ENCODE data around the gene SS18L1.

SS18L1 gene

GRCh38 chr20:62198496-62198895 lies 54.9 kb downstream of the SS18L1 start:
- no peak for DNase-seq

GRCh38 chr20:62198931-62199330 lies 55.4 kb downstream of the SS18L1 start:
- DNase-seq, result no peak

GRCh38 chr20:62200491-62201172 lies 57.1 kb downstream of the SS18L1 start:
- no peak for DNase-seq

DNA sequence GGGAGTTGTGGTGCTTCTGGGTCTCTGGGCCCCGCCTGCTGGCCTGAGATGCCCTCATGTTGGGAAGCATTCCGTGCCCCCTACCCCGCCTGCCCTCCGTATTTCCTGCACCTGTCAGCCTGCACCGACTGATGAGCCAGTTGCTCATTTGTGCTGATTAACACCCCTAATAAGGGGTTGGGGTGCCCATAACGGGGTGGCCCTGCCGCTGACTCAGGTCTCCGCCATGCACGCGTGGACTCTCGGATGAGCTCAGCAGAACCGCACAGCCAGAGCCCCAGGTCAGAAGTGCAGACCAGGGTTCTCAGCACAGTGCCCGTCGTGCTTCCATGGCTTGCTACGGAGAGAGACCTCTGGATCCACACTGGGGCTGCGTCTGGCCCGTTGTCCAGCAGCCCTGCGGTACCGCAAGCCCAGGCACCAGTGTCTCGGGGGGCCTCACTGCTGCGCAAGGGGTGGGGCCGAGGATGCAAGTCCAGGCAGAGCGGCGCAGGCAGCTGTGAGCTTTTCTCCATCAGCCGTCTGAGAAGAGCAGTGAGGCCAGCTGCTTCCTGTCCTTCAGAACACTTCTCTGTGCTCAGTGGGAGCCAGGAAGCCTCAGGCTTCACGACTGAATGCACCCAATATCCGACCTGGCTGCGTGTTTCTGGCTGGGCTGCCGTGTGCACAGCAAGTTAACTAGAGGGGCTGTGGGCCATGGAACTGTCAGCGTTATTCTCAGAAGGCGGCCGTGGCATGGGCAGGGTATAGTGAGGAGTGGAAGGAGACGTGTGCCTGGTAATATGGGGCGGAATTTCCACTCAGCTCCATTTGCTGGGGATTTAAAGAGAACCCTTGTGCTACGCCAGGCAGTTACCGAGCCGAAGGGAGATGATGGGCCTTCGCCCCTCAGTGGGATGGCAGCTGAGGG lies 57.9 kb downstream of the SS18L1 start:
- no peak for DNase-seq

- no peak for DNase-seq
Measured at GRCh38 chr20:62202083-62202395, 58.5 kb downstream of the SS18L1 start.

DNA sequence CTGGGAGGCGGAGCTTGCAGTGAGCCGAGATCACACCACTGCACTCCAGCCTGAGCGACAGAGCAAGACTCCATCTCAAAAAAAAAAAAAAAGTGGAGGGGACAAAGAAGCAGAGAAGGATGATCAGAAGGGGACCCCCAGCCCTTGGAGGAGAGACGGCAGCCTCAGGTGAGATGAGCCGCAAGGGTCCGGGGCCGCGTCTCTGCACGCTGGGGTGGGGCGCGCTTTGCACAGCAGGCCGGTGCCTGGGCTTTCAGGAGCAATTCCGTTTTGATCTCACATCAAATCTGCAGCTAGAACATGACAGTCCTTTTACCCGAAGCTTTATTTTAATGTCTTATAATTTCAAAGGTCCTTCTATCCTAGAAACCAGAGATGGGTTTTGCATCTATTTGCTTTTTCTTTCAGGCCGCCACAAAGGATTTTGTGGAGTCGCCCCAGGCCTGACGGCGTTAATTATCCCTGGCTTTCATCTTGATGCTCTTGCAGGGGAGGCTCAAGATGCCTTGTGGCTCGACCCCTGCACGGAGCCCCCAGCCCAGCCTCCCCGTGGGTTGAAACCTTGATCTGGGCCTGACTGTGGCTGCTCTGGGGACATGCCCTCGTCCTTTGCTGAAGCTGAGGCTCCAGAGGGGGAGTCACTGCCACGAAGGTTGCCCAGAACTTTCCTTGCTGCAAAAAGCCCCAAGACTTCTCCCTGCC lies 59.3 kb downstream of the SS18L1 start:
- DNase-seq, result no peak

DNA sequence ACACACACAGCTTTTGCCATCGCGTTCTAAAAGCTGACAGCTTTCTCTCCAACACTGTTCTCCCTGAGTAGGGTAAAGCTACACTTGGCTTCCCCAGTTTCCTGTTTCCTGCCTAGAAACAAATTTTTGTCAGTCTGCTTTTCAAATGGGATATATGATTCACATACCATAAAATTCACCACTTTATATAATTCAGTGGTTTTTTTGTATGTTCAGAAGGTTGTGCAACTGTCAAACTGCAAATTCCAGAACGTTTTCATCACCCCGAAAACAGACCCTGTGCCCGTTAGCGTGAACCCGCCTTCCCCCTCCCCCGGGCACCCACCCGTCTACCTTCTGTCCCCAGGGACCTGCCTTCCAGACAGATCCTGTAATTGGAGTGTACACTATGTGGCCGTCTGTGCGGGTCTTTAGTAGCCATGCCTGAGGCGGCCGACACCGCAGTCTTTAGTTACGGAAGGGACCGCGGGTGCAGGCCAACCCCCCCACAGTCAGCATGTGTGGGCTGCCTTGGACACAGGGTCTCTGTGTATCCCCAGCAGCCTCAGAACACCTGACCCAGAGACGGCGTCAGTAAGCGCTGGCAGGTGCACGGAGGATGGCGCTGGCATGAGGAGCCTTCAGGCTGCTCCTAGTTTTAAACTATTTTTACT lies 59.9 kb downstream of the SS18L1 start:
- no peak for DNase-seq

DNA sequence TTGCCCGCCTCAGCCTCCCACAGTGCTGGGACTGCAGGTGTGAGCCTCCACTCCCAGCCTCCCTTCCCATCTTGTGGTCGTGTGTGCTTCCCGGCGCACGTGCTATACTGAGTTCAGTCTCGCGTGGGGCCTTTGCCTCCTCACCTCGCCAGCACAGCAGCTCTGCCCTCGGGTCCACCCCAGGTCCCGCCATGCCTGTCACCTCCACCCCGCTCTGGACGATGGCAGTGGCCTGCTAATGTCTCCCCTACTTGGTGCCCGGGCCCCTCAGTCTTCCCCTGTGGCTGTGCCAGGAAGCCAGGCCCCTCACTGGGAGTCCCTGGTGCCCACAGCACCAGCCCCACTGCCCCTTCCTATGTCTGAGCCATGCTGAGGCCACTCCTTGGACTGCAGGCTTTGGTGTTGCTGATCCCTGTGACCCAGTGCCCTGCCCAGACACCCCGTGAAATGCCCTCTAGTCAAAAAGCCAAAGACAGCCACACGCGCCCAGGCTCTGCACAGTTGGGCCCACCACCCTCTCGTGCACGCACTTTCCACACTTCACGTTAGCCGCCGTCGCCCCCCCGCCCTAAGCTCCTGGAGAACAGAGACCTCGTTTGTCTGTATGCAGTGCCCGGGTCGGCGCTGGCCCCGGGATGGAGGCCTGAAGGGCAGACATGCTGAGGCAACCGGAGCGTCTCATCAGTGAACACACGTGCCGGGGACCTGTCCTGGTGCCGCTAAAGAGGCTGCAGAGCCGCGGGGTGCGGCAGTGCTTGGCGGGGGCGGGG lies 62.2 kb downstream of the SS18L1 start:
- no peak for DNase-seq

- no peak for DNase-seq
Measured at GRCh38 chr20:62206388-62206775, 62.8 kb downstream of the SS18L1 start.

DNA sequence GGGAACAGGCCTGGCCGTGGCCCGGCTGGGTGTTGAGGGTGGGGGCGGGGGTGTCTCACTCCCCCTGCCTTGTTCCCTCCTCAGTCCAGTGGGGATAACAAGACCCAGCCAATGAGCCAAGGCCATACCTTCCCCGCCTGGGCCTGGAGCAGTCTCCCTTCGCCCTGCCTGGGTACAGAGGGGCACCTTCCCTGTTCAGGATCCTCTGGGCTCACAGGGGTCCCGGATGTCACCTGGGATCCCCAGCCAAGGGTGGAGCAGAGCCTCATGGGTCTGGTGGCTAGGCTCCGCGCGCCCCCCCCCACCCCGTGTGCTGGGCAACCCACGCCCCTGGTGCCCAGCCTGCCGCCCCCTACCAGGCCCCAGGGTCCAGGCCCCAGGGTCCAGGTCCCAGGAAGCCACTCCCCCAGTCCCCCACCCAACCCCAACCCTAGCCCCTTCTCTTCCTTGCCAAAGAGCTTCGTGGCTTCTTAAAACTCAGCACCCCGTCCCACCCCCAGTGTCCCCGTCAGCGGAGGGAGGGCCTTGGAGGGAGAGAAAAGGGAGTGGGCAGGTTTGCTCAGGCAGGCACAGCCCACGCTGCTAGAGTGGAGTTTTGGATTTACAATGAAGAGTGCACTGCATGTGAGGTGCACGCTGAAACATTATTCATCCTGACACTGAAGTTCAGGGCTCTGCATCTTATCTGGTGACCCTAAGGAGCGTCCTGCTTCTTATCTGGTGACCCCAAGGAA lies 64.7 kb downstream of the SS18L1 start:
- no peak for DNase-seq

DNA sequence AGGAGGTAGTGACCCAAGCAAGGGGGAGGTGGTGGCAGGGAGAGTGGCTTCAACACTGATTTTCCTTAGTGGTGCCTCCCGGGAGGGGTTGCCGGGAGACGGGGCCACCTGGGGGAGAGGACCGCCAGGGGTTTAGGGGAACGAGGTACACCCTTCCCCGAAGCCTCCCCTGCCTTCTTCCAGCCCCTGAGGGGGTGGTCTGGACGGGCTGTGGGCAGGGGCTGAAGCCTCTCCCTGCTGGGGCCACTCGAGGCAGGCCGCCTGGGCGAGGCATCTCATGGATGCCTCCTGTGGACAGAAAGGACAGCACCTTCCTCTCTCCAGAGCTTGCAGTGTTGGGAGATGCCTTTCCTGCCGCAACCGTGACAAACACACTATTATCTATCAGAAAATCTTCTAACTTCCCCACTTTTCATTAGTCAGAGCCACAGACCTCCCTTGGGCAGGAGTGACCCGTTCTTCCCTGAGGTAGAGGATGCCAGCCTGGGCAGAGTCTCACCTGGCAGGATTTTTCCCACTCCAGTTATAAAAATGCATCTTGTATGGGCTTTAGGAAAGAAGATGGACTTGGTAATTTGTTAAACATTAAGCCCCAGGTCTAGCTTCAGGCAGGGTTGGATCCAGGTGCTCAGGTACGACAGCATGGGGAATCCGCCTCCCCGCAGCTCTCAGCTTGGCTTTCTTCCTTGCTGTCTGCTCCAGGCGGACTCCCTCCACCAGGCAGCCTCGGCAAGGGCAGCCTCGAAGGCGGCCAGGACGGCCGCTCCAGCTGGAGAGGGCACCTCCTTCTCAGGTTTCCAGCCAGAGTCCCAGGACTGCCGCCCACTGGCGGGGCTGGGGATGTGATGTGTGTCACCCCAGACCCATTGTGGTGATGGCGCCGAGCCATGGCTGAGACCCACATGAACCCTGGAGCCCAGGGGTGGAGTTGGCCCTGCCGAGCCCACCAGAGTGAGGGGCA lies 65.5 kb downstream of the SS18L1 start:
- DNase-seq, result no peak

DNA sequence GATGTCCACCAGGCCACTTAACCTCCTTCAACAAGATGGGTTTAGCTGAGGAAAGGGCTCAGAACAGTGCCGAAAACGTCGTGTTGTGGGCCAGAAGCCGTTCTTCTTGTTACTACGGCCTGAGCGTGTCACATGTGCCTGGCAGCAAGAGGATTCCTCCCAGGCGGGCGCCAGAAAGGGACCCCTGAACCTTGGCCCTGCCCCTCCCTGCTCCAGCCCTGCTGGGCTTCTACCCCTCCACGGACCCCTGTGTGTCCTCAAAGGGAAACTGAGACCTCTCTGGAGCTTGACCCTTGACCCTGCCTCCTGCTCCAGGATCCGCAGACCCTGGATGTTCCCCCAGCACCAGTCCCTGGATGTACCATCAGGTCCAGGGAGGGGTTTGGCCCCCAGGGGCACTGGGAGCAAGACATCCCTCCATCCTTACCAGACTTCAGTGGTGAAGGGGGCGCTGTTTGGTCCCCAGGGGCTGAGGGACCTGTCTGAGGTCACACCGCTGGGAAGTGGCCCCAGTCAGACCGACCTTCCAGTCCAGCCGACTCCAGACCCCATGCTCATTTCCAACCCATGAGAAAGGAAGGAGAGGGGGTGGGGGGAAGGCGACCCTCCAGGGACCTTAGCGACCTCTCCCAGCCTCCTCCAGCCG lies 66.4 kb downstream of the SS18L1 start:
- DNase-seq, result no peak

DNA sequence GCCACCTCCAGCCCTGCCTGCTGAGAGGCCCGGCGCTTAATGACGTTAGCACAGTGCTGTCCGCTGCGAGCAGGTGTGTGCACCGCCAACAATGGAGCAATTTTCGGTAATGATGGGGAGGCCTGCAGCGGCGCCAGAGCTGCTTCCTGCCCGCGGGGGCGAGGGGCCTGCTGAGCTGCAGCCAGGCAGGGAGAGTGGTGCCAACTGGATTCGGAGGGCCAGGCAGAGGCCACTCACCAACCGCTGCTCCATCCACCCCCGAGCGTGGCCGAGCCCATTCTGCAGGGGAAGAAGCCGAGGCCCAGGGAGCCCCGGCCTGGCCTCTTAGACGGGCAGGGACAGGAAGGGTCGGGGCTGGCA lies 66.9 kb downstream of the SS18L1 start:
- no peak for DNase-seq

DNA sequence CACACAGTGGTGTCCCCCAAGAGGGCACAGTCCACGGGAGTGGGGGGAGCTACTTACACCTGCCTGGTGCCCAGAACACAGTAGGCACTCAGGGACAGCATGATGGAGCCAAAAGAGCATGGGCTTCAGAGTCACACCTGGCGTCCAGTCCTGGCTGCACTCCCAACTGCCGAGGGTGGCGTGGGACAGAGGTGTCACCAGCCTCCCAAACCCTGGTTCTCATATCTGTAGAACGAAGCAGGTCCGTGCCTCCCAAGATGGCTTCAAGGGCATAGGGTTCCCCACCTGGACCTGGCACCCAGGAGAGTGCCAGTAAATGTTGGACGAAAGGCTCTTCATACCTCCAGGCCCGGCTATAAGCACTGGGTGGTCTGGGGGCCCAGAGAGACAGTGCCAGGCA lies 67.6 kb downstream of the SS18L1 start:
- no peak for DNase-seq

DNA sequence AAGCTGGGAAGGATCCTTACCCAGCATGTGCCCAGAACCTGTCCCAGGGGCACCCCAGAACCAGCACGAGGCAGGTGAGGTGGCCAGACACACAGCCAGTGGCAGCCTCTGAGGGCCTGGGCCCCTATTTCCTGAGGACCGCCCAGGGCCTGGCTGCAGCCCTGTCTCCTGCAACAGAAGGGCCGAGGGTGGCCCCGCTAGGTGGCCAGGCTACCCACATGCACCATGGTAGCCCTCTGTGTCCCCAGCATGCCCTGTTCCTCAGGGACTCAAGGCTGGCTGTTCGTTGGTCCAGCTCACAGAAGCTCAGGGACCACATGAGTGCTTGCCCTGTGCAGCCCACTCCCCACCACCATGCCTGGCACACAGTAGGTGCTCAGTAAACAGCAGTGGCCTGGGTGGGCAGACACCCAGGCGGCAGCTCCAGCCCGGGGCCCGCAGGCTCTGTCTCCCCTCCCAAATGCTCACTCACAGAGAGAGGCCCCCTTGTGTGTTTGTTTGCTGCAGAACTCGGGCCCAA lies 68.3 kb downstream of the SS18L1 start:
- DNase-seq, result no peak

DNA sequence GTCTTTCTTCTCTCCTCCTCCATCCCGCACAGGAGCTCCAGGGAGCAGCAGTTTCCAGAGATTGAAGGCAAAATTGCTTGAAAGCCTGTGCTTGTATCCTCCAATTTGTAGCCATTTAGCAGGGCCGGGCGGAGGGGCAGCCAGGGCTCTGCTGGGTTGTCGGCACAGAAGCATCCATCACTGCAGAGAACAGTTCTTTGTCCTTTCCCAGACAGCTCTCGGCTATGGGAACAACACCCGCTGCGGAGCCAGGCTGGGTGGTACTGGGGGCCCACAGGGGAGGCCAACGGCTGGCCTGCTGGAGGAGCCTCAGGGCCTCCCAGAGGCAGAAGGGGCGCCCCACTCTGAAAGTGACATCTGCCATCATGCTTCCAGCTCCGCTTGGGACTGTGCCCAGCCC lies 68.7 kb downstream of the SS18L1 start:
- no peak for DNase-seq

DNA sequence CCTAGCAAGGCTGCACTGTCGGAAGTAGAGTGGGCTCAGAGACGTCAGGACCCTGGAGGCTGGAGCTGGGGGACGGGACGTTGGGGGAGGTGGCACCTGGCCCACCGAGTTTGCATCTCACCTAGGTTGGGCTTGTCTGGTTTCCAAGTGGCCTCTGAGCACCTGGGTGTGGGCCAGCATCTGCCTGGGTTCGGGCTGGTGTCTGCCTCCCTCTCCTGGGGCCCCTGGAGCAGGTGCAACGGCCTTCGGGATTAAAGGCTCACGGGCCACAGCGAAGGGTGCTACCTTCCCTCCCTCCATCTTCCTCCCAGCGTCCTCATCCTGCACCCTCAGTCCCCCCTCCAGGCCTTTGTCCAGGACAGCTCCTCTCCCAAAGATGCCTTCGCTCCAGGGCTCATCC lies 70.5 kb downstream of the SS18L1 start:
- DNase-seq, result no peak

DNA sequence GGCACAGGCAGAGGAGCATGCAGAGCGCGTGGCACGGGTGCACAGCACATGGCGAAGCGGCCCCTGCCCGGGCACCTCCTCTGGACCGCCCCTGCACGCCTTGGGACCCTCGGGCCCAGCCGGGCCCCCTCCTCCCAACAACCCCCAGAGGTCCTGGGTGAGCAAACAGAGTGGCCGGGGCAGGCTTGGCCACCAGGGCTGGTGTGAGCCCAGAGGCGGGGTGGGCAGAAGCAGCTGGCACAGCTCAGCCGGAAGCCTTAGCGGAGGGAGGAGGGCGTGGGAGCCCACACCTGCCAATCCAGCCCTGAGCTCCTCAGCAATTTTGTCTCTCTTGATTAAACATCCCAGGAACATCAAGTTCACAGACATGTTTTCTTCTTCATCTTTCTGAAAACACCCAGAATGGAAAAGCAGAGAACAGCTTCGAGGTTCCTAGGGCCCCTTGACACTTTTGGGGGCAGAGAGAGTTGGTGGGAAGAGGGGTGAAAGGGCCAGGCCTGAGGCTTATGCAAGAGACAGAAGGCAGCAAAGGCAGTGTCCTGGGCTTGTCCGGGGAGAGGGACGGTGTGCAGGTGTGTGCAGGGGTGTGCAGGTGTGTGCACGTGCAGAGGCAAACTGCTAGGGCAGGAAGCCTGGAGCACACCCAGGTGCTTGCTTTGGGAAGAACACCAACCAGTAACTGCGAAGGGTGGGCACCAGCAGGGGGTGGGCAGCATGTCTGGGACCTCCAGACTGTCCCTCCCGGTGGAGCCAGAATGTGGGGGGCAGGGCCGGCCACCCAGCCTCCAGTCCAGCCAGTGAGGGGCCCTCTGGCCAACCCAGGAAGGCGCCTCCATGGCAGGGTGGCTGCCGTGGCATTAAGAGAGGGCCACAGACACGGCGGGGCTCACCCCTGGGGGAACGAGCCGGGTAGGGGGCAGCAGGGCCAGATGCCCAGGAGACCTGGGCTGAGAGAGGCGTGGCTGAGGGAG lies 71.7 kb downstream of the SS18L1 start:
- DNase-seq, result no peak

Measured in inflammatory macrophage treated with lipopolysaccharide for 4 hours (primary cell).